HFFc6 (cell line): ENCODE results near the gene BIRC7. TPM values are rescaled to one million over a fixed set of nuclear protein-coding genes. Genes with fewer than 3 reads are reported as not detected.
A peak's percentile ranks its signal among the peaks of the same experiment; 100 is the strongest.

Source experiments
- DNase-seq: peaks from one replicate; pipeline ENCODE4 v3.0.0-alpha.2; 2018
- H3K27ac Mint-ChIP-seq: 2 replicates; pipeline ENCODE4 v1.8.0; 2020; ENCODE audit warnings: mild to moderate bottlenecking, mixed read lengths
- H3K27me3 Mint-ChIP-seq: 2 replicates; pipeline ENCODE4 v1.8.0; 2021; ENCODE audit warnings: mild to moderate bottlenecking, moderate library complexity, mixed read lengths; ENCODE audit not compliant: insufficient read depth
- H3K36me3 Mint-ChIP-seq: 2 replicates; pipeline ENCODE4 v1.8.0; 2021; ENCODE audit warnings: low read depth, mixed read lengths
- H3K4me1 Mint-ChIP-seq: 2 replicates; pipeline ENCODE4 v1.8.0; 2020; ENCODE audit warnings: low read depth, mixed read lengths
- H3K4me3 Mint-ChIP-seq: 2 replicates; pipeline ENCODE4 v1.8.0; 2020; ENCODE audit warnings: mild to moderate bottlenecking, moderate library complexity, mixed read lengths
- H3K9me3 Mint-ChIP-seq: 2 replicates; pipeline ENCODE4 v1.8.0; 2020; ENCODE audit warnings: mild to moderate bottlenecking, mixed read lengths
- CTCF ChIP-seq: fragments of 200-600 bp; sonication (generic); IDR thresholded peaks from 2 replicates; pipeline ENCODE4 v1.5.0; 2021; ENCODE audit warnings: antibody characterized with exemption, mild to moderate bottlenecking
- total RNA-seq, 6 experiments: library from RNA; stranded (reverse); fragmentation: NEBNext Ultra II Directional; extraction: Animal tissue kit (Norgen Biotek cat#: 25700); gene quantifications; 2 replicates in 1 of 6; 3 replicates in 5 of 6; pipeline ENCODE4 v1.2.3, GENCODE V29; 2021

The BIRC7 gene
- total RNA-seq, 6 experiments from 2014 or later, result not detected

GRCh38 chr20:63264000-63264399, 28.3 kb downstream of the BIRC7 start:
- H3K27ac Mint-ChIP-seq, result no peak overlapping the region
- peaks cover 11% of the 10 kb centered on the region for H3K4me1 Mint-ChIP-seq
- H3K4me3 Mint-ChIP-seq, result no peak overlapping the region
- H3K27me3 Mint-ChIP-seq, result peaks cover 50% of the 10 kb centered on the region
- H3K9me3 Mint-ChIP-seq, result no peaks in the 10 kb centered on the region
- no peaks in the 10 kb centered on the region for H3K36me3 Mint-ChIP-seq
- no peak for TF ChIP-seq CTCF
- DNase-seq, result no peak

GRCh38 chr20:63264519-63264918, 28.8 kb downstream of the BIRC7 start:
- no peak overlapping the region for H3K4me3 Mint-ChIP-seq
- H3K4me1 Mint-ChIP-seq, result peaks cover 11% of the 10 kb centered on the region
- H3K36me3 Mint-ChIP-seq, result no peaks in the 10 kb centered on the region; the same call in 1 of the 2 replicates
- no peak for DNase-seq
- H3K9me3 Mint-ChIP-seq, result no peaks in the 10 kb centered on the region
- H3K27ac Mint-ChIP-seq, result no peak overlapping the region
- TF ChIP-seq CTCF, result no peak
- peaks cover 46% of the 10 kb centered on the region for H3K27me3 Mint-ChIP-seq

- H3K27ac Mint-ChIP-seq, result no peak overlapping the region
- DNase-seq, result peak; percentile 58
- H3K9me3 Mint-ChIP-seq, result no peaks in the 10 kb centered on the region
- H3K36me3 Mint-ChIP-seq, result peaks cover 4% of the 10 kb centered on the region
- no peak overlapping the region for H3K4me3 Mint-ChIP-seq
- TF ChIP-seq CTCF, result no peak
- H3K27me3 Mint-ChIP-seq, result peaks cover 35% of the 10 kb centered on the region
- H3K4me1 Mint-ChIP-seq, result peaks cover 11% of the 10 kb centered on the region
Measured at GRCh38 chr20:63265891-63266515, 30.3 kb downstream of the BIRC7 start.

GRCh38 chr20:63267691-63268090, 32.0 kb downstream of the BIRC7 start:
- no peak overlapping the region for H3K27ac Mint-ChIP-seq
- no peaks in the 10 kb centered on the region for H3K9me3 Mint-ChIP-seq
- no peak for TF ChIP-seq CTCF
- no peak for DNase-seq
- H3K27me3 Mint-ChIP-seq, result peaks cover 21% of the 10 kb centered on the region
- H3K36me3 Mint-ChIP-seq, result peaks cover 4% of the 10 kb centered on the region
- H3K4me3 Mint-ChIP-seq, result no peak overlapping the region
- H3K4me1 Mint-ChIP-seq, result peaks cover 19% of the 10 kb centered on the region

- DNase-seq, result no peak
- Mint-ChIP-seq H3K9me3 (no peaks in the 10 kb centered on the region), H3K4me3 (no peak overlapping the region), H3K27ac (no peak overlapping the region), H3K36me3 (peaks cover 5% of the 10 kb centered on the region), H3K4me1 (peaks cover 19% of the 10 kb centered on the region), H3K27me3 (peaks cover 19% of the 10 kb centered on the region)
- no peak for TF ChIP-seq CTCF
Measured at GRCh38 chr20:63268256-63268655, 32.6 kb downstream of the BIRC7 start.
